ENCODE measurements around the gene MAP3K1. TPM values are rescaled to one million over a fixed set of nuclear protein-coding genes. Genes with fewer than 3 reads are reported as not detected.

The MAP3K1 gene
- total and polyA plus RNA-seq, 2 experiments from 2014 or later: 12.0 to 38.2 TPM

DNA sequence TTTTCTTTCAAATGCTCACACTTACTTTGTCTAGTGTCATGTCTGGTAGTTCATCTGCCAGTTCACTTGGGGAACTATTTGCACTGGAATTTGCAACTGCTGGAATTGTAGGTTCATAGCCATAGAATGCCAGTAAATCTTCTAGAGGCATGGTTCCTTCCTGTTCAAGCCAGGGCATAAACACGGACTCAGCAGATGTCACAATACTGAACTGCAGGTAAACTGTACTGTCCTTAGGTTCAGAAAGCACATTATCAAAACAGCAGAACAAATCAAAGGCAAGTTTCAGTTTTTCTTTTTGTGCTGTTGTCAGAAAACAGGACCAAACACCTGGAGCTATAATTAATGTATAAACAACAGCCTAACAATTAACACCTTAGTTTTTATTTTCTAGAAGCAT, 123.5 kb downstream of the MAP3K1 start:
- WGBS (ENCODE audit: low lambda C conversion rate, missing lambda C conversion rate): 76% methylated on average over 1 of the region's 1 CpG
- H3K9me2 ChIP-seq (replicated peaks; ENCODE audit: insufficient read depth): no peaks in the 10 kb centered on the region
- no peak overlapping the region for H3K4me3 ChIP-seq
- H3K27ac ChIP-seq: no peak overlapping the region
- TF ChIP-seq EZH2phosphoT487 (IDR thresholded peaks at IDR 0.05; ENCODE audit: low read depth, severe bottlenecking, unreplicated experiment) (no peak), EZH2 (IDR thresholded peaks at IDR 0.05; ENCODE audit: borderline replicate concordance) (no peak)
- TF ChIP-seq, protein P1, sequence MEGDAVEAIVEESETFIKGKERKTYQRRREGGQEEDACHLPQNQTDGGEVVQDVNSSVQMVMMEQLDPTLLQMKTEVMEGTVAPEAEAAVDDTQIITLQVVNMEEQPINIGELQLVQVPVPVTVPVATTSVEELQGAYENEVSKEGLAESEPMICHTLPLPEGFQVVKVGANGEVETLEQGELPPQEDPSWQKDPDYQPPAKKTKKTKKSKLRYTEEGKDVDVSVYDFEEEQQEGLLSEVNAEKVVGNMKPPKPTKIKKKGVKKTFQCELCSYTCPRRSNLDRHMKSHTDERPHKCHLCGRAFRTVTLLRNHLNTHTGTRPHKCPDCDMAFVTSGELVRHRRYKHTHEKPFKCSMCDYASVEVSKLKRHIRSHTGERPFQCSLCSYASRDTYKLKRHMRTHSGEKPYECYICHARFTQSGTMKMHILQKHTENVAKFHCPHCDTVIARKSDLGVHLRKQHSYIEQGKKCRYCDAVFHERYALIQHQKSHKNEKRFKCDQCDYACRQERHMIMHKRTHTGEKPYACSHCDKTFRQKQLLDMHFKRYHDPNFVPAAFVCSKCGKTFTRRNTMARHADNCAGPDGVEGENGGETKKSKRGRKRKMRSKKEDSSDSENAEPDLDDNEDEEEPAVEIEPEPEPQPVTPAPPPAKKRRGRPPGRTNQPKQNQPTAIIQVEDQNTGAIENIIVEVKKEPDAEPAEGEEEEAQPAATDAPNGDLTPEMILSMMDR (IDR thresholded peaks at IDR 0.05; ENCODE audit: poor library complexity): no peak
- H3K79me2 ChIP-seq: peaks cover 15% of the 10 kb centered on the region
- peaks cover 4% of the 10 kb centered on the region for H4K20me1 ChIP-seq (ENCODE audit: insufficient read depth, poor library complexity, severe bottlenecking)
- no peak for DNase-seq (ENCODE audit: low spot score)
- H3K4me2 ChIP-seq: no peak overlapping the region
- no peaks in the 10 kb centered on the region for H3K4me1 ChIP-seq (ENCODE audit: insufficient read depth)
- no peaks in the 10 kb centered on the region for H3K27me3 ChIP-seq
- H3K36me3 ChIP-seq (replicated peaks; ENCODE audit: insufficient read depth, low read depth): no peaks in the 10 kb centered on the region
- H2AFZ ChIP-seq: no peak overlapping the region
- no peaks in the 10 kb centered on the region for H3K9me3 ChIP-seq (ENCODE audit: low read depth)

DNA sequence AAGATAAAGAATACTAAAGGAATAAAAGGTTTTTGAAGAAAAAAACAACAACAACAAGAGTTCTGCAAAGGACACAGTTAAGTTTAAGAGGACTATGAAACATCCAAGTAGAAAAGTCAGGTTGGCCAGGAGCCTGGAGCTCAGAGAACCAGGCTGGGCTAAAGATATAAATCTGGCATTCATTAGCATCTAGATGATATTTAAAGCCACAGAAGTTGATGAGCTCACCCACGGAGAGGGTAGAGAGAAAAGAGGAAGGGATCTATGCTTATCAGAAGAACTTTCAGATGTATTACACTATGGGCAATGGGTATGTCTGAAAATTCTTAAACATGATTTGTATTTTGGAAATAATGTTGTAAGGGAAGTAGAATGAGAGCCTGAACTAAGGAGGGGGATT, 126.6 kb downstream of the MAP3K1 start:
- Histone ChIP-seq H3K4me2 (no peak overlapping the region), H3K27me3 (no peaks in the 10 kb centered on the region), H4K20me1 (ENCODE audit: insufficient read depth, poor library complexity, severe bottlenecking) (peaks cover 10% of the 10 kb centered on the region), H3K9me3 (ENCODE audit: low read depth) (no peaks in the 10 kb centered on the region), H3K79me2 (peaks cover 33% of the 10 kb centered on the region), H3K36me3 (replicated peaks; ENCODE audit: insufficient read depth, low read depth) (no peaks in the 10 kb centered on the region), H3K27ac (no peak overlapping the region), H3K4me3 (no peak overlapping the region), H3K4me1 (ENCODE audit: insufficient read depth) (no peaks in the 10 kb centered on the region), H2AFZ (no peak overlapping the region), H3K9me2 (replicated peaks; ENCODE audit: insufficient read depth) (no peaks in the 10 kb centered on the region)
- TF ChIP-seq, protein P1 (IDR thresholded peaks at IDR 0.05; ENCODE audit: poor library complexity): no peak
- TF ChIP-seq EZH2phosphoT487 (IDR thresholded peaks at IDR 0.05; ENCODE audit: low read depth, severe bottlenecking, unreplicated experiment): no peak
- TF ChIP-seq EZH2 (IDR thresholded peaks at IDR 0.05; ENCODE audit: borderline replicate concordance): no peak
- 50% methylated on average over 1 of the region's 1 CpG for WGBS (ENCODE audit: low lambda C conversion rate, missing lambda C conversion rate)
- no peak for DNase-seq (ENCODE audit: low spot score)

Other genes starting within 250 kb of the MAP3K1 start
- 21.8 and 24.7 TPM in 2 replicates for gene SETD9, start 94.0 kb downstream of the MAP3K1 start, total RNA-seq
- 17.1 and 22.6 TPM in 2 replicates for gene SETD9, start 94.0 kb downstream of the MAP3K1 start, polyA plus RNA-seq
- gene MIER3, start 136.6 kb downstream of the MAP3K1 start, total RNA-seq: 33.3 and 41.9 TPM in 2 replicates
- 7.1 and 8.5 TPM in 2 replicates for gene MIER3, start 136.6 kb downstream of the MAP3K1 start, polyA plus RNA-seq